ENCODE data around the gene CCSER1. TPM values are rescaled to one million over a fixed set of nuclear protein-coding genes. Genes with fewer than 3 reads are reported as not detected.

Gene CCSER1
- polyA plus RNA-seq, 3 donors, result 0.09 to 0.75 (median 0.13) TPM

DNA sequence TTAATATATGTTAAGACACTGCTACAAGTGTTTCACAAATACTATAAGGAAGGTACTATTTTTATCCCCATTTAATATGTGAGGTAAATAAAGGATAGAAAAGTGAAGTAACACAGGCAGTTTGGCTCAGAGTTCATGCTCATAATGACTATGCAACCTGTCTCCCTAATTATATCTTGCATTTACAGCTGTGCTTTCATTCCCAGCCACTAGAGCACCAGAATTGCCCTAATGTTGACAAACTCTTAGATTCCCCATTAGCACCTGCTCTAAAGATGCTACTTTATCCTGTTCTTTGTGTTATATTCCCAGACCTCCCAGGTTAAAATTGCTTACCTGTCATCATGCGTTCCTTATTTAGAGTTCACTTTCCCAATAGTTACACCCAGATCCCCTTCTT, 833.6 kb downstream of the CCSER1 start:
- Mint-ChIP-seq H3K36me3 (no peaks in the 10 kb centered on the region), H3K27ac (no peak overlapping the region), H3K27me3 (ENCODE audit: low read depth in 3 of 3) (peaks cover 0 to 2% (median 0%) of the 10 kb centered on the region in 3 donors), H3K4me1 (no peaks in the 10 kb centered on the region), H3K4me3 (no peak overlapping the region), H3K9me3 (peaks cover 0 to 6% (median 5%) of the 10 kb centered on the region in 7 donors)
- no peak overlapping the region for H3K27ac ChIP-seq (ENCODE audit: low read depth in 1 of 2, low read length in 2 of 2)
- peaks cover 4 to 8% of the 10 kb centered on the region in 2 donors for H3K9me3 ChIP-seq (replicated peaks in 1 of 2; ENCODE audit: control insufficient read depth in 1 of 2, insufficient read depth in 1 of 2, low read length in 2 of 2)
- TF ChIP-seq, protein P1, sequence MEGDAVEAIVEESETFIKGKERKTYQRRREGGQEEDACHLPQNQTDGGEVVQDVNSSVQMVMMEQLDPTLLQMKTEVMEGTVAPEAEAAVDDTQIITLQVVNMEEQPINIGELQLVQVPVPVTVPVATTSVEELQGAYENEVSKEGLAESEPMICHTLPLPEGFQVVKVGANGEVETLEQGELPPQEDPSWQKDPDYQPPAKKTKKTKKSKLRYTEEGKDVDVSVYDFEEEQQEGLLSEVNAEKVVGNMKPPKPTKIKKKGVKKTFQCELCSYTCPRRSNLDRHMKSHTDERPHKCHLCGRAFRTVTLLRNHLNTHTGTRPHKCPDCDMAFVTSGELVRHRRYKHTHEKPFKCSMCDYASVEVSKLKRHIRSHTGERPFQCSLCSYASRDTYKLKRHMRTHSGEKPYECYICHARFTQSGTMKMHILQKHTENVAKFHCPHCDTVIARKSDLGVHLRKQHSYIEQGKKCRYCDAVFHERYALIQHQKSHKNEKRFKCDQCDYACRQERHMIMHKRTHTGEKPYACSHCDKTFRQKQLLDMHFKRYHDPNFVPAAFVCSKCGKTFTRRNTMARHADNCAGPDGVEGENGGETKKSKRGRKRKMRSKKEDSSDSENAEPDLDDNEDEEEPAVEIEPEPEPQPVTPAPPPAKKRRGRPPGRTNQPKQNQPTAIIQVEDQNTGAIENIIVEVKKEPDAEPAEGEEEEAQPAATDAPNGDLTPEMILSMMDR (IDR thresholded peaks at IDR 0.05), result no peak
- no peaks in the 10 kb centered on the region for H3K79me2 ChIP-seq (ENCODE audit: insufficient read depth, low read length)
- H3K27me3 ChIP-seq (ENCODE audit: control insufficient read depth in 2 of 2, insufficient read depth in 2 of 2, low read length in 2 of 2), result no peaks in the 10 kb centered on the region
- no peaks in the 10 kb centered on the region for H4K20me1 ChIP-seq (ENCODE audit: insufficient read depth, low read length)
- no peaks in the 10 kb centered on the region for H3K36me3 ChIP-seq (replicated peaks in 1 of 2; ENCODE audit: control insufficient read depth in 1 of 2, insufficient read depth in 2 of 2, low read length in 2 of 2)
- DNase-seq, result no peak
- H3K4me3 ChIP-seq (replicated peaks in 1 of 3; ENCODE audit: low read depth in 2 of 3, low read length in 3 of 3), result no peak overlapping the region
- WGBS (ENCODE audit: insufficient coverage), result 100% methylated on average over 1 of the region's 1 CpG
- H3K9ac ChIP-seq (ENCODE audit: insufficient read depth, low read length, poor library complexity, severe bottlenecking), result no peak overlapping the region
- H3K4me2 ChIP-seq (replicated peaks; ENCODE audit: extremely low read depth, low read length, poor library complexity, severe bottlenecking), result no peak overlapping the region
- intact Hi-C loops (cut with micrococcal nuclease), result no loop called here
- H2AFZ ChIP-seq (ENCODE audit: insufficient read depth, low read depth, low read length, poor library complexity, severe bottlenecking), result no peak overlapping the region
- H3K4me1 ChIP-seq (ENCODE audit: control insufficient read depth in 1 of 2, insufficient read depth in 2 of 2, low read length in 2 of 2), result no peaks in the 10 kb centered on the region

DNA sequence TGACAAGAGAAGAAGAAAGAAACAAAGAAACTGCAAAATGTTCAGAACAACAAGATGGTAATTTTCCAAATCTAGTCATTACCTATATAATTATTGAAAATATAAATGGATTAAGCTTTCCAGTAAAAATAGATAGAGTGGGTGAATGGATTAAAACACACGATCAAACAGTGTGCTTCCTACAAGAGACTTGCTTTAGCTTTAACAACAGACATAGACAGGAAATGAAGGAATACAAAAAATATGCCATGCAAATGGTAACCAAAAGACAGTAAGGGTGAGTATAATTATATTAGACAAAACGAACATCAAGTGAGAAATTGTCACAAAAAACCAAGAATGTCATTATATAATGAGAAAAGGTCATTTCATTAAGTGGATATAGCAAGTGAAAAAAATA, 842.8 kb downstream of the CCSER1 start:
- WGBS (ENCODE audit: insufficient coverage), result no CpG with 5 or more reads among the region's 2 CpGs
- no peak for DNase-seq
- no peak overlapping the region for H3K4me3 ChIP-seq (replicated peaks in 1 of 3; ENCODE audit: low read depth in 2 of 3, low read length in 3 of 3)
- intact Hi-C loops (cut with micrococcal nuclease), result no loop called here
- H3K4me2 ChIP-seq (replicated peaks; ENCODE audit: extremely low read depth, low read length, poor library complexity, severe bottlenecking), result no peak overlapping the region
- H3K27me3 ChIP-seq (ENCODE audit: control insufficient read depth in 2 of 2, insufficient read depth in 2 of 2, low read length in 2 of 2), result no peaks in the 10 kb centered on the region
- H2AFZ ChIP-seq (ENCODE audit: insufficient read depth, low read depth, low read length, poor library complexity, severe bottlenecking), result no peak overlapping the region
- peaks cover 0 to 18% (median 7%) of the 10 kb centered on the region in 7 donors for H3K9me3 Mint-ChIP-seq
- H3K9ac ChIP-seq (ENCODE audit: insufficient read depth, low read length, poor library complexity, severe bottlenecking), result no peak overlapping the region
- H3K27me3 Mint-ChIP-seq (ENCODE audit: low read depth in 3 of 3), result peaks cover 0 to 3% (median 0%) of the 10 kb centered on the region in 3 donors
- no peaks in the 10 kb centered on the region for H3K79me2 ChIP-seq (ENCODE audit: insufficient read depth, low read length)
- no peak overlapping the region for H3K27ac Mint-ChIP-seq
- H3K36me3 Mint-ChIP-seq, result no peaks in the 10 kb centered on the region
- H3K9me3 ChIP-seq (replicated peaks in 1 of 2; ENCODE audit: control insufficient read depth in 1 of 2, insufficient read depth in 1 of 2, low read length in 2 of 2), result peaks cover 0 to 11% of the 10 kb centered on the region in 2 donors
- no peaks in the 10 kb centered on the region for H3K36me3 ChIP-seq (replicated peaks in 1 of 2; ENCODE audit: control insufficient read depth in 1 of 2, insufficient read depth in 2 of 2, low read length in 2 of 2)
- H3K4me3 Mint-ChIP-seq, result no peak overlapping the region
- H3K27ac ChIP-seq (ENCODE audit: low read depth in 1 of 2, low read length in 2 of 2), result no peak overlapping the region
- H4K20me1 ChIP-seq (ENCODE audit: insufficient read depth, low read length), result no peaks in the 10 kb centered on the region
- H3K4me1 Mint-ChIP-seq, result no peaks in the 10 kb centered on the region
- TF ChIP-seq, protein P1 (IDR thresholded peaks at IDR 0.05), result no peak
- no peaks in the 10 kb centered on the region for H3K4me1 ChIP-seq (ENCODE audit: control insufficient read depth in 1 of 2, insufficient read depth in 2 of 2, low read length in 2 of 2)

Data from CD14-positive monocyte (primary cell).